Measurements from ENCODE around the gene SSBP3. TPM values are rescaled to one million over a fixed set of nuclear protein-coding genes. Genes with fewer than 3 reads are reported as not detected.

Gene SSBP3
- total RNA-seq, 1 donor = 14.5 TPM

GRCh38 chr1:54221867-54222484, 184.2 kb downstream of the SSBP3 start:
- Histone ChIP-seq H3K4me3 (ENCODE audit: insufficient read depth, low read length) (no peak overlapping the region), H3K79me2 (ENCODE audit: insufficient read depth, low read length) (no peaks in the 10 kb centered on the region), H3K27ac (ENCODE audit: low read depth, low read length) (no peak overlapping the region), H3K27me3 (ENCODE audit: insufficient read depth, low read length) (no peaks in the 10 kb centered on the region), H2AFZ (ENCODE audit: low read length) (no peak overlapping the region), H3K4me2 (ENCODE audit: insufficient read depth, low read length) (no peak overlapping the region), H3K36me3 (ENCODE audit: insufficient read depth, low read length) (peaks cover 22% of the 10 kb centered on the region), H4K20me1 (ENCODE audit: insufficient read depth, low read length) (peaks cover 6% of the 10 kb centered on the region), H3K9me3 (ENCODE audit: low read depth, low read length) (no peaks in the 10 kb centered on the region), H3K4me1 (ENCODE audit: insufficient read depth, low read length) (peaks cover 25% of the 10 kb centered on the region)
- no peak for TF ChIP-seq CTCF (IDR thresholded peaks at IDR 0.05; ENCODE audit: extremely low read depth, low read depth, low read length)
- peak; percentile 53 for DNase-seq (ENCODE audit: insufficient read length, low spot score, missing footprints)

DNA sequence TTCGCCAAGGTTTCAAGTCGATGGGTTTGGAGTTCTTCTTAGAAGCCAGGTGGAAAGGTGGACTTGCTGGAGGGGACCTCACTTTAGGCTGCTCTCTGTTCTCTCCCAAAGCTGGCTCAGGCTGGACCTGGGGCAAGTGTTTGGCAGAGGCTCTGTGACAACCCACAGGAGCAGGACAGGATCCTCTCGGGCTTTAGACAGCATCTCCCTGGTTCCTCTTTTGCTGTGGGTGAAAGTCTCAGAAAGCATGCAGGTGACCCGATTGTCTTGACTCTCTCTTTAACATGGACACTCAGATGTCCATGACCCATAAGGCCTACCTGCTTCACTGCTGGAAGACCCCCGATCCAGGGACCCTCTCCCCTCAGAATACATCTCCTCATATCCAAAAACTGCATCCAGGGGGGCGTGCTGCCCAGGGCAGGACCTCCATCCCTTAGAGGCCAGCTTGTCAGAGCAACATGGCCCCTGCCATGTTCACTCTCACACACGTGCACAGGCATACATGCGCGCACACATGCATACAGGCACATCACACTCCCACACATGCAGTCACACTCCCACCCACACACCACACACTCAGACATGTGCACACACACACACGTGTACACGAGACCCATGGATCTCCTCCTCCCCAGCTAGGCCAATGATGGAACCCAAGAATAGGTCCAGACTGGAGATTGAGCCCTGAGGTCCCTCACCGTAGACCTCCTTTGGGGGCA, 184.9 kb downstream of the SSBP3 start:
- no peak overlapping the region for H3K4me3 ChIP-seq (ENCODE audit: insufficient read depth, low read length)
- H3K27ac ChIP-seq (ENCODE audit: low read depth, low read length) = peak overlapping the region; percentile 87
- H2AFZ ChIP-seq (ENCODE audit: low read length) = no peak overlapping the region

GRCh38 chr1:54220004-54220811, 186.0 kb downstream of the SSBP3 start:
- H3K4me1 ChIP-seq (ENCODE audit: insufficient read depth, low read length) = peaks cover 25% of the 10 kb centered on the region
- peaks cover 6% of the 10 kb centered on the region for H4K20me1 ChIP-seq (ENCODE audit: insufficient read depth, low read length)
- H3K4me3 ChIP-seq (ENCODE audit: insufficient read depth, low read length) = peak overlapping the region; percentile 41
- peak overlapping the region; percentile 56 for H2AFZ ChIP-seq (ENCODE audit: low read length)
- H3K4me2 ChIP-seq (ENCODE audit: insufficient read depth, low read length) = peak overlapping the region; percentile 71
- peak overlapping the region; percentile 87 for H3K27ac ChIP-seq (ENCODE audit: low read depth, low read length)
- H3K36me3 ChIP-seq (ENCODE audit: insufficient read depth, low read length) = peaks cover 40% of the 10 kb centered on the region
- H3K27me3 ChIP-seq (ENCODE audit: insufficient read depth, low read length) = no peaks in the 10 kb centered on the region
- H3K9me3 ChIP-seq (ENCODE audit: low read depth, low read length) = no peaks in the 10 kb centered on the region
- peak; percentile 89 for DNase-seq (ENCODE audit: insufficient read length, low spot score, missing footprints)
- no peak for TF ChIP-seq CTCF (IDR thresholded peaks at IDR 0.05; ENCODE audit: extremely low read depth, low read depth, low read length)
- no peaks in the 10 kb centered on the region for H3K79me2 ChIP-seq (ENCODE audit: insufficient read depth, low read length)

More for the DNA sequence above, 184.9 kb downstream of the SSBP3 start:
- no peaks in the 10 kb centered on the region for H3K9me3 ChIP-seq (ENCODE audit: low read depth, low read length)
- peaks cover 6% of the 10 kb centered on the region for H4K20me1 ChIP-seq (ENCODE audit: insufficient read depth, low read length)
- H3K4me1 ChIP-seq (ENCODE audit: insufficient read depth, low read length) = peaks cover 25% of the 10 kb centered on the region
- peaks cover 29% of the 10 kb centered on the region for H3K36me3 ChIP-seq (ENCODE audit: insufficient read depth, low read length)
- no peaks in the 10 kb centered on the region for H3K79me2 ChIP-seq (ENCODE audit: insufficient read depth, low read length)
- peak; percentile 58 for DNase-seq (ENCODE audit: insufficient read length, low spot score, missing footprints)
- no peak overlapping the region for H3K4me2 ChIP-seq (ENCODE audit: insufficient read depth, low read length)
- H3K27me3 ChIP-seq (ENCODE audit: insufficient read depth, low read length) = no peaks in the 10 kb centered on the region
- no peak for TF ChIP-seq CTCF (IDR thresholded peaks at IDR 0.05; ENCODE audit: extremely low read depth, low read depth, low read length)

- H3K9me3 ChIP-seq (ENCODE audit: low read depth, low read length) = no peaks in the 10 kb centered on the region
- peak overlapping the region; percentile 87 for H3K27ac ChIP-seq (ENCODE audit: low read depth, low read length)
- H3K79me2 ChIP-seq (ENCODE audit: insufficient read depth, low read length) = no peaks in the 10 kb centered on the region
- no peaks in the 10 kb centered on the region for H3K27me3 ChIP-seq (ENCODE audit: insufficient read depth, low read length)
- DNase-seq (ENCODE audit: insufficient read length, low spot score, missing footprints) = no peak
- H4K20me1 ChIP-seq (ENCODE audit: insufficient read depth, low read length) = peaks cover 6% of the 10 kb centered on the region
- H3K4me2 ChIP-seq (ENCODE audit: insufficient read depth, low read length) = peak overlapping the region; percentile 71
- H3K4me1 ChIP-seq (ENCODE audit: insufficient read depth, low read length) = peaks cover 25% of the 10 kb centered on the region
- no peak overlapping the region for H2AFZ ChIP-seq (ENCODE audit: low read length)
- H3K4me3 ChIP-seq (ENCODE audit: insufficient read depth, low read length) = peak overlapping the region; percentile 41
- H3K36me3 ChIP-seq (ENCODE audit: insufficient read depth, low read length) = peaks cover 45% of the 10 kb centered on the region
- no peak for TF ChIP-seq CTCF (IDR thresholded peaks at IDR 0.05; ENCODE audit: extremely low read depth, low read depth, low read length)
Observed at GRCh38 chr1:54219688-54220003, 186.5 kb downstream of the SSBP3 start.

Measured in osteoblast (primary cell).